BJ (cell line): ENCODE results near the gene KCNG3. TPM values are rescaled to one million over a fixed set of nuclear protein-coding genes. Genes with fewer than 3 reads are reported as not detected.

Source experiments
- CTCF ChIA-PET: fragments of 350-600 bp; formaldehyde crosslinking; extraction: SDS; loops from one replicate; lab custom pipeline; 2021; ENCODE audit warnings: antibody characterized with exemption, inconsistent platforms; lab: Yijun Ruan, JAX
- POLR2A ChIA-PET: fragments of 300-600 bp; sonication (Branson Sonifier 250); formaldehyde crosslinking; extraction: SDS; loops from one replicate; lab custom pipeline; 2021; ENCODE audit warnings: antibody characterized with exemption; lab: Charles Lee
- DNase-seq: peaks from one replicate; pipeline ENCODE4 v3.0.0-alpha.2; 2011; ENCODE audit warnings: low read depth
- H3K27me3 ChIP-seq: 2 replicates; pipeline ENCODE4 v1.6.0; 2011; ENCODE audit warnings: low read length; ENCODE audit not compliant: control insufficient read depth, insufficient read depth
- H3K36me3 ChIP-seq: 2 replicates; pipeline ENCODE4 v1.5.1; 2011; ENCODE audit warnings: low read length; ENCODE audit not compliant: control insufficient read depth, insufficient read depth
- H3K4me3 ChIP-seq: 2 replicates; pipeline ENCODE4 v1.5.1; 2011; ENCODE audit warnings: low read depth, mild to moderate bottlenecking, control low read depth, low read length
- polyA plus RNA-seq: library from polyadenylated mRNA; depleted of rRNA; stranded (reverse); fragments of >200 nt; gene quantifications from 2 replicates; pipeline ENCODE4 v1.2.3, GENCODE V29; 2011
- TF ChIP-seq, protein P1 (sequence below): IDR thresholded peaks from 2 replicates; pipeline ENCODE4 v1.5.1; 2011; ENCODE audit warnings: low read depth, mild to moderate bottlenecking, control low read depth, inconsistent platforms, low read length, moderate library complexity; ENCODE audit not compliant: insufficient read depth

Gene KCNG3
- polyA plus RNA-seq, 1 experiment: not detected

DNA sequence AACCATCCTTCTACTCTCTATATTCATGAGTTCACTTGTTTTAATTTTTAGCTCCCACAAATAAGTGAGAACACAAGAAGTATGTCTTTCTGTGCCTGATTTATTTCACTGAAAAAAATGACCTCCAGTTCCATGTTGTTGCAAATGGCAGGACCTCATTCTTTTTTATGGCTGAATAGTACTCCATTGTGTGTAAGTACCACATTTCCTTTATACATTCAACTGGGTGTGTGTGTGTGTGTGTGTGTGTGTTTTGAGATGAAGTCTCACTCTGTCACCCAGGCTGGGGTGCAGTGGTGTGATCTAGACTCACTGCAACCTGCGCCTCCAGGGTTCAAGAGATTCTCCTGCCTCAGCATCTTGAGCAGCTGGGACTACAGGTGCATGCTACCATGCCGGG lies 41.2 kb downstream of the KCNG3 start:
- Histone ChIP-seq H3K36me3 (no peaks in the 10 kb centered on the region), H3K27me3 (no peaks in the 10 kb centered on the region), H3K4me3 (no peak overlapping the region)
- TF ChIP-seq, protein P1, sequence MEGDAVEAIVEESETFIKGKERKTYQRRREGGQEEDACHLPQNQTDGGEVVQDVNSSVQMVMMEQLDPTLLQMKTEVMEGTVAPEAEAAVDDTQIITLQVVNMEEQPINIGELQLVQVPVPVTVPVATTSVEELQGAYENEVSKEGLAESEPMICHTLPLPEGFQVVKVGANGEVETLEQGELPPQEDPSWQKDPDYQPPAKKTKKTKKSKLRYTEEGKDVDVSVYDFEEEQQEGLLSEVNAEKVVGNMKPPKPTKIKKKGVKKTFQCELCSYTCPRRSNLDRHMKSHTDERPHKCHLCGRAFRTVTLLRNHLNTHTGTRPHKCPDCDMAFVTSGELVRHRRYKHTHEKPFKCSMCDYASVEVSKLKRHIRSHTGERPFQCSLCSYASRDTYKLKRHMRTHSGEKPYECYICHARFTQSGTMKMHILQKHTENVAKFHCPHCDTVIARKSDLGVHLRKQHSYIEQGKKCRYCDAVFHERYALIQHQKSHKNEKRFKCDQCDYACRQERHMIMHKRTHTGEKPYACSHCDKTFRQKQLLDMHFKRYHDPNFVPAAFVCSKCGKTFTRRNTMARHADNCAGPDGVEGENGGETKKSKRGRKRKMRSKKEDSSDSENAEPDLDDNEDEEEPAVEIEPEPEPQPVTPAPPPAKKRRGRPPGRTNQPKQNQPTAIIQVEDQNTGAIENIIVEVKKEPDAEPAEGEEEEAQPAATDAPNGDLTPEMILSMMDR: no peak
- ChIA-PET POLR2A (no interaction called here), CTCF (interaction anchor here (1.2 kb wide), 1 partner anchor 11 kb away, joined by 3 read pairs; no protein-coding TSS in a partner anchor)
- no peak for DNase-seq

DNA sequence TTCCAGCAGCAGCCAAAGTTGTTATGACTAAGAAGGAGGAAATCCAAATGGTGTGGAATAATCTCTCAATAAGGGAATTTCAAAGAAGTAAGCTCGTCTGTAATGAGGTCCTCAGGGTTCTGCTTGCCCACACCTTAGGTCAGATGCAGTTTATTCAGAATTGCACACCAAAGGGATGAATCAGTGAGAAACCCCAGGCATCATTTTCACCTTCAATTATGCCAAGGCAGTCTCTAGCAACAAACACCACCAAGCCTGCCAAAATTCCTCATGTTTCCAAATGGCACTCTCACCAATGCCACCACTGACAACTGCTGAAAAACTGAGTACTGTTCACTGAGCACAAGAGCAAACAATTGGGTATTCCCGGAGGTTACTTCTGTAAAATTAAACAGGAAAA lies 43.6 kb downstream of the KCNG3 start:
- TF ChIP-seq, protein P1: no peak
- CTCF ChIA-PET: no interaction called here
- no peaks in the 10 kb centered on the region for H3K27me3 ChIP-seq
- no peaks in the 10 kb centered on the region for H3K36me3 ChIP-seq
- POLR2A ChIA-PET: no interaction called here
- no peak overlapping the region for H3K4me3 ChIP-seq
- DNase-seq: no peak

DNA sequence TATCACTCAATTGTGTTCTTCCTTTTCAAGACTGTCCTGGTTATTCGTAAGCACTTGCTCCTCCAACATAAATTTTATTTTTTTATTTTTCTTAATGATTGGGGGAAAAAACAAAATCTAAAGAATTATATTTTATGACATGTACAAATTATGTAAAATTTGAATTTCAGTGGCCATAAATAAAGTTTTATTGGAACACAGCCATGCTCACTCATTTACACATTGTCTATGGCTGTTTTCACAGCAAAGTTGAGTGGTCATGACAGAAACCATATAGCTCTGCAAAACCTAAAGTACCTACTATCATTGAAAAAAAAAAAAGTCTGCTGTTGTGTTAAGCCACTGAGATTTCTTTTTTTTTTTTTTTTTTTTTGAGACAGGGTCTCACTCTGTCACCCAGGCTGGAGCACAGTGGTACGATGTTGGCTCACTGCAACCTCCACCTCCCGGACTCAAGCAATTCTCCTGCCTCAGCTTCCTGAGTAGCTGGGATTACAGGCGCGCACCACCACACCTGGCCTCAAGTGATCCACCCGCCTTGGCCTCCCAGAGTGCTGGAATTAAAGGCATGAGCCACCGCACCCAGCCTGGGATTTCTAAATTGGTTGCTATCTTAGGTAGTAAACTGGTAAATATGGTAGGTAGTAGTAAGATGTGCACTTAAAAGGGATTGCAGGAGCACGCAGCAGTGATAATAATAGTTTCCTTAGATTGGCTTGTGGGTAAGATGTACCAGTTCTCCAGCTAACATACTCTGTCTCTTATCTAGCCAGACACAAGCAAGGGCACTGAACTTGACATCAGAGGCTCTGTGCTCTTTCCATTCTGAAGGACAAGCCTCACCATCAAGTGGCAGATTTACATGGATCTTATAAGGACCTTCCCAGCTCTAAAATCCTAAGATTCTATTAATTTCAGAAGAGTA lies 44.4 kb downstream of the KCNG3 start:
- ChIA-PET POLR2A (no interaction called here), CTCF (no interaction called here)
- Histone ChIP-seq H3K27me3 (no peaks in the 10 kb centered on the region), H3K36me3 (no peaks in the 10 kb centered on the region), H3K4me3 (no peak overlapping the region)
- TF ChIP-seq, protein P1: no peak
- no peak for DNase-seq

DNA sequence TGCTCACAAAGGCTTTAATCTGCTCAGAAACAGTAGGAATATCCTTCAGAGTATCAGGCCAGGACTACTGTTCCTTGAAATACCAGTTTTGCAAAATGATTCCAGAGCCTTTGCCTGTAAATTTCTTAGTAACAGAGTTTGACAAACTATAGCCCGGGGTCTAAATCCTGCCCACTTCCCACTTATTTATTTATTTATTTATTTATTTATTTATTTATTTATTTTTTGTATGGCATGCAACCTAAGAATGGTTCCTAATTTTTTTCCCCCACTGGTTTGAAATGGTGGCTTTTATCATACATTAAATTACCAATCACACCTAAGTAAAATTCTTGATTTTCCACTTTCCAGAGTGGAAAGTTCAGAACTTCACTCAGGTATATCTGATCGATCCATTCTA lies 45.6 kb downstream of the KCNG3 start:
- Histone ChIP-seq H3K4me3 (no peak overlapping the region), H3K36me3 (no peaks in the 10 kb centered on the region), H3K27me3 (peaks cover 1% of the 10 kb centered on the region; the same call in 1 of the 2 replicates)
- DNase-seq: no peak
- POLR2A ChIA-PET: no interaction called here
- CTCF ChIA-PET: no interaction called here
- TF ChIP-seq, protein P1: no peak

DNA sequence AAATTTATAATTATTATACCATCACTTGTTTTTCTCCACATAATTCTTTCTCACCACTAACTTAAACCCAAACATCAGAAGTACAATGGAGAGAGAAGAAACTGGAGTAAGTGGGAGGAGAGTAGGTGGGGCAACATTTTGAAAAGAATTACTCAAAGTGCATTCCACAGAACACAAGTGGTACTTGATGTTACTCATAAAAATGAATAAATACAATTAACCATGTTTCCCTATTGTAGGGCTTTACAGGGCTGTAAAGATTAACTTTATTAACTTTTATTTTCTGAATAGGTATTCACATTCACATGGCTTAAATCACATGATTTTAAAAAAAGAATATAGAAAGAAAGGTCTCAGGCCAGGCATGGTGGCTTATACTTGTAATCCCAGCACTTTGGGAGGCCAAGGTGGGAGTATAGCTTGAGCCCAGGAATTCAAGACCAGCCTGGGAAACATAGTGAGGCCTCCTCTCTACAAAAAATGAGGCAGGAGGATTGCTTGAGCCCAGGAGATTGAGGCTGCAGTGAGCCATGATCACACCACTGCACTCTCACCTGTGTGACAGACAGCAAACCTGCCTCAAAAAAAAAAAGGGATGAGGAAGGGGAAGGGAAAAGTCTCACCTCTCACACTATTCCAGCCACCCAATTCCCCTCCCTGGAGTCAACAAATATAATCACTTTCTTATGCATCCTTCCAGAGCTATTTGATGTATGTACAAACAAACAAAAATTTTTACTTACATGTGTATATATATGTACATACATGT lies 47.1 kb downstream of the KCNG3 start:
- DNase-seq: no peak
- Histone ChIP-seq H3K27me3 (peaks cover 1% of the 10 kb centered on the region; the same call in 1 of the 2 replicates), H3K36me3 (no peaks in the 10 kb centered on the region), H3K4me3 (no peak overlapping the region)
- ChIA-PET POLR2A (no interaction called here), CTCF (interaction anchor here (0.8 kb wide), 1 partner anchor 217 kb away, joined by 3 read pairs; no protein-coding TSS in a partner anchor)
- TF ChIP-seq, protein P1: no peak
